Nephron (organoid): ENCODE measurements around the gene IL3.

ENCODE experiments used
- H3K27ac Mint-ChIP-seq, 3 experiments: 2 replicates each; pipeline ENCODE4 v1.8.0; 2020; ENCODE audit warnings: mixed read lengths in 3 of 3, mild to moderate bottlenecking in 2 of 3, moderate library complexity in 1 of 3
- H3K27me3 Mint-ChIP-seq: 2 replicates; pipeline ENCODE4 v1.8.0; 2021; ENCODE audit warnings: low read depth, mild to moderate bottlenecking, moderate library complexity, mixed read lengths
- H3K36me3 Mint-ChIP-seq: 2 replicates; pipeline ENCODE4 v1.8.0; 2020; ENCODE audit warnings: low read depth, mixed read lengths
- H3K4me1 Mint-ChIP-seq: 2 replicates; pipeline ENCODE4 v1.8.0; 2020; ENCODE audit warnings: mixed read lengths
- H3K4me3 Mint-ChIP-seq, 3 experiments: 2 replicates each; pipeline ENCODE4 v1.8.0; 2020; ENCODE audit warnings: mild to moderate bottlenecking in 3 of 3, mixed read lengths in 3 of 3, moderate library complexity in 2 of 3
- H3K9me3 Mint-ChIP-seq: 2 replicates; pipeline ENCODE4 v1.8.0; 2020; ENCODE audit warnings: mixed read lengths
- CTCF ChIP-seq, 3 experiments: fragments of 200-600 bp; sonication (generic); IDR thresholded peaks; one replicate each; pipeline ENCODE4 v1.5.0; 2021; ENCODE audit warnings: antibody characterized with exemption in 3 of 3; ENCODE audit not compliant: unreplicated experiment in 3 of 3

IL3 gene

DNA sequence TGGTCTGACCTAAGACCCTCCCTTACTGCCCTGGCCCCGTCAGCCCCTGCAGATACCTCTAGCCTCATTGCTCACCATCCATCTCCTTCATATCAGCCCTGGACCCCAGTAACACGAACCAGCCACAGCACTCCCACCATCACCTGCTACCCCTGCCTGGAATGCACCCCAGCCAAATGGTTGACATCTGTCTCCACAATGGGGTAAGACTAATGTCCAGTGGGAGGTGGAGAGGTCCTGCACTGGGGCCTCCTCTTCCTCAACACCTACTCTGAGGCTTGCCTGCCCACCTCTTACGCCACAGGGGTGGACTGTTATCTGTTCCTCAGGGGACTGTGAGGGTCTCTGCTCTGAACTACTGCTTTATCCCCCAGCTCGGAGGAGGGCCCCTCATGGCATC is 25.2 kb downstream of the IL3 start:
- Mint-ChIP-seq H3K4me1 (peaks cover 12% of the 10 kb centered on the region), H3K9me3 (no peaks in the 10 kb centered on the region), H3K36me3 (no peaks in the 10 kb centered on the region), H3K27ac (no peak overlapping the region), H3K4me3 (no peak overlapping the region), H3K27me3 (no peaks in the 10 kb centered on the region)
- no peak for TF ChIP-seq CTCF (IDR thresholded peaks at IDR 0.05; ENCODE audit: unreplicated experiment in 3 of 3)

DNA sequence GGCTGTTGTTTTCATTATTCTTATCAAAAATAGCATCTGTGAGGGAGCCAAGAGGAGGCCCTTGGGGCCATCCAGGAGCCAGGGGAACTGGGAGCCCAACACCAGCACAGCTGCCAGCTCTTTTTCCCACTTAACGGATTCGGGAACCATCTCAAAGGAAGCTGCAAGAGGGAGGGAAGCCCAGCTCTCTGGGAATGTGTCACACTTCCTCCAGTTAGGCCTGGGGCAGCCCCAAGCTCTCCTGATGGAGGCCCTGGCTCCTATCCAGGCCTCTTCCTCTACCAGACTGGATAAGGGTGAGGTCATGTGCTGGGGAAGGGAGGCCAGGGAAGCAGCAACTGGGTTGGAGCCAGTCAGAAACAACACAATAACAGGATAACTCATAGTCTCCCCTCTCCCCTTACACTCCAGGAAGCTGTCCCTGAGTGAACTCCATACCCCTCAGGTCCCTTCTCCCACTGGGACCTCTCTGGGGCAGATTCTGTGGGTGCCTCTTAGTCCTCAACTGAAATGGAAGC is 25.9 kb downstream of the IL3 start:
- H3K36me3 Mint-ChIP-seq, result no peaks in the 10 kb centered on the region
- no peaks in the 10 kb centered on the region for H3K9me3 Mint-ChIP-seq
- H3K27me3 Mint-ChIP-seq, result no peaks in the 10 kb centered on the region
- H3K27ac Mint-ChIP-seq, result no peak overlapping the region
- no peak for TF ChIP-seq CTCF (IDR thresholded peaks at IDR 0.05; ENCODE audit: unreplicated experiment in 3 of 3)
- peaks cover 12% of the 10 kb centered on the region for H3K4me1 Mint-ChIP-seq
- no peak overlapping the region for H3K4me3 Mint-ChIP-seq

GRCh38 chr5:132087176-132087575 is 26.7 kb downstream of the IL3 start:
- Mint-ChIP-seq H3K27ac (no peak overlapping the region), H3K27me3 (no peaks in the 10 kb centered on the region), H3K36me3 (no peaks in the 10 kb centered on the region), H3K9me3 (no peaks in the 10 kb centered on the region), H3K4me1 (peaks cover 12% of the 10 kb centered on the region), H3K4me3 (no peak overlapping the region)
- TF ChIP-seq CTCF (IDR thresholded peaks at IDR 0.05; ENCODE audit: unreplicated experiment in 3 of 3), result no peak

DNA sequence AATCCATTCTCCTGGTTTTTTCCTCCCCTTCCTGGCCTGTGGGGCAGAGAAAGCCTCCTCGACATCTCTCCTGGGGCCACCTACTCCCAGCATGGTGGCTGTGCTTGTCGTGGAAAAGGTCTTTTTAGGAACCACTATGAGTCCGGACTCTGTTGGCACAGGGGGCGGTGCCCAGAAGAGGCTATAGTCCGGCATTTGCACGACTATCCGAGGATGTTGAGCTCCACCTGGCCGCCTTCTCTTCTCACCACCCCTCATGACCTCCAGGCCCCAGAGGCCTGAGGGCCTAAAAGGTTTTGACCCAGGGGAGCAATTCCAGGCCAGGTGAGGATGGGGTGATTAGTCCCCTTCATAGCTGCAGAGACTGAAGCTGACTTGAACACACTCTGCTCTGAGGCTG is 27.2 kb downstream of the IL3 start:
- Mint-ChIP-seq H3K4me3 (no peak overlapping the region), H3K9me3 (no peaks in the 10 kb centered on the region), H3K4me1 (peaks cover 14% of the 10 kb centered on the region), H3K36me3 (no peaks in the 10 kb centered on the region), H3K27me3 (no peaks in the 10 kb centered on the region), H3K27ac (no peak overlapping the region)
- no peak for TF ChIP-seq CTCF (IDR thresholded peaks at IDR 0.05; ENCODE audit: unreplicated experiment in 3 of 3)

DNA sequence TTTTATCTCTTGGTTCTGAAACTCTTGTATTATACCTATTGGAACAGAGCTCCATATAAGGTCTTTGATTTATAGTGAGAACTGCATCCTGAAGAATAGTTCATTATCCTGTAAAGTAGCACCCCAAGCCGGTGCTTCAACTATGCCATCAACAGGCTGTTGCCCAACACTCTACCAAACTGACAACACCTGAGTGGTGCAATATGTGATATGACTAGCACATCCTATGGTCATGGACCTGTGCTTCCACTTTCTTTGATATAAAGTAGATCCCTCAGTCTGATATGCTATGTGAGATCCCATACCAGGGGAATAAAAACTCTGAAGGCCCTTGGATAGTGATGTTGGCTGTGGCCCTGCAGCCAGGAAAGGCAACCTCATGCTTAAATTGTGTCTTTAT is 28.9 kb downstream of the IL3 start:
- Mint-ChIP-seq H3K36me3 (no peaks in the 10 kb centered on the region), H3K4me1 (peaks cover 31% of the 10 kb centered on the region), H3K27ac (no peak overlapping the region), H3K9me3 (no peaks in the 10 kb centered on the region), H3K27me3 (no peaks in the 10 kb centered on the region), H3K4me3 (no peak overlapping the region)
- TF ChIP-seq CTCF (IDR thresholded peaks at IDR 0.05; ENCODE audit: unreplicated experiment in 3 of 3), result no peak

DNA sequence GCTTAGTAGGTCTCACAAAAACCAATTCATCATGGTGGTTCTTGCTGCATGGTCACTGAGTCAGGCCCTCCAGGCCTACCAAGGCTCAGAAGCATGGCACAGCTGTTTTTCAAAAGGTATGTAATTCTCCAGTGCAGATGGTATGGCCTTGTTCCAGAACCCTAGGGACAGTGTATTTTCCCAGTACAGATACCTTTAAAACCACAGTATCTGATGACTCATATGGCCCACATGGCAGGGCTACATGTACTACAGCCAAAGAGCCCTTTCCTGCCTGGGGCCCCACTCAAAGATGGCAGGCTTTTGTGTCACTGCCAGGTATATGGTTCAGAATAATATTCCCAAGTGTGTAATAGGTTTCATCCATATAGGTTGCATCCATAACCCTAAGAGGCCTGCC is 29.7 kb downstream of the IL3 start:
- no peaks in the 10 kb centered on the region for H3K27me3 Mint-ChIP-seq
- peaks cover 31% of the 10 kb centered on the region for H3K4me1 Mint-ChIP-seq
- H3K36me3 Mint-ChIP-seq, result no peaks in the 10 kb centered on the region
- H3K4me3 Mint-ChIP-seq, result no peak overlapping the region
- no peak overlapping the region for H3K27ac Mint-ChIP-seq
- no peaks in the 10 kb centered on the region for H3K9me3 Mint-ChIP-seq
- no peak for TF ChIP-seq CTCF (IDR thresholded peaks at IDR 0.05; ENCODE audit: unreplicated experiment in 3 of 3)
